ENCODE measurements around the gene TRIP13. TPM values are rescaled to one million over a fixed set of nuclear protein-coding genes. Genes with fewer than 3 reads are reported as not detected.
"Not testable (repeated sequence)": the region's sequence is repeated elsewhere in the genome, so short reads cannot be mapped to it uniquely, and the experiment has no call there.

Gene TRIP13
- total RNA-seq, 1 donor: 4.0 TPM

DNA sequence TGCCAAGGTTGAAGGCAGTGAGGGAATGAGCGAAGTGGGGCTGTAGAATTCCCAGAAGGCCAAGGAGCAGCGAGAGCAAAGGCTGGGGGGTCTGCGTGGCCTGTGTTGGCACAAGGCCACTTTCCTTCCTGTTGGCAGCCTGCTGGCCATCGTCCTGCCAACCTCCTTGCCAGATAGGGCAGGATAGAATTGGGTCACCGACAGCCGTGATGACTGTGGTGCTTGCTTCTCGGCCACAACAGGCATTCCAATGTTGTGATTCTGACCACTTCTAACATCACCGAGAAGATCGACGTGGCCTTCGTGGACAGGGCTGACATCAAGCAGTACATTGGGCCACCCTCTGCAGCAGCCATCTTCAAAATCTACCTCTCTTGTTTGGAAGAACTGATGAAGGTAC lies 18.9 kb downstream of the TRIP13 start:
- Histone ChIP-seq H3K27me3 (ENCODE audit: insufficient read depth, low read length) (no peaks in the 10 kb centered on the region), H3K36me3 (ENCODE audit: insufficient read depth, low read length) (peaks cover 19% of the 10 kb centered on the region), H4K20me1 (ENCODE audit: insufficient read depth, low read length) (no peaks in the 10 kb centered on the region), H3K79me2 (ENCODE audit: insufficient read depth, low read length) (no peaks in the 10 kb centered on the region), H3K27ac (ENCODE audit: low read depth, low read length) (peak overlapping the region; percentile 99), H3K4me1 (ENCODE audit: insufficient read depth, low read length) (peaks cover 11% of the 10 kb centered on the region), H2AFZ (ENCODE audit: low read length) (no peak overlapping the region), H3K4me2 (ENCODE audit: insufficient read depth, low read length) (peak overlapping the region; percentile 64), H3K4me3 (ENCODE audit: insufficient read depth, low read length) (no peak overlapping the region), H3K9me3 (ENCODE audit: low read depth, low read length) (no peaks in the 10 kb centered on the region)
- peak; percentile 95 for DNase-seq (ENCODE audit: insufficient read length, low spot score, missing footprints)
- TF ChIP-seq, protein P1, sequence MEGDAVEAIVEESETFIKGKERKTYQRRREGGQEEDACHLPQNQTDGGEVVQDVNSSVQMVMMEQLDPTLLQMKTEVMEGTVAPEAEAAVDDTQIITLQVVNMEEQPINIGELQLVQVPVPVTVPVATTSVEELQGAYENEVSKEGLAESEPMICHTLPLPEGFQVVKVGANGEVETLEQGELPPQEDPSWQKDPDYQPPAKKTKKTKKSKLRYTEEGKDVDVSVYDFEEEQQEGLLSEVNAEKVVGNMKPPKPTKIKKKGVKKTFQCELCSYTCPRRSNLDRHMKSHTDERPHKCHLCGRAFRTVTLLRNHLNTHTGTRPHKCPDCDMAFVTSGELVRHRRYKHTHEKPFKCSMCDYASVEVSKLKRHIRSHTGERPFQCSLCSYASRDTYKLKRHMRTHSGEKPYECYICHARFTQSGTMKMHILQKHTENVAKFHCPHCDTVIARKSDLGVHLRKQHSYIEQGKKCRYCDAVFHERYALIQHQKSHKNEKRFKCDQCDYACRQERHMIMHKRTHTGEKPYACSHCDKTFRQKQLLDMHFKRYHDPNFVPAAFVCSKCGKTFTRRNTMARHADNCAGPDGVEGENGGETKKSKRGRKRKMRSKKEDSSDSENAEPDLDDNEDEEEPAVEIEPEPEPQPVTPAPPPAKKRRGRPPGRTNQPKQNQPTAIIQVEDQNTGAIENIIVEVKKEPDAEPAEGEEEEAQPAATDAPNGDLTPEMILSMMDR (IDR thresholded peaks at IDR 0.05; ENCODE audit: extremely low read depth, low read depth, low read length): no peak

GRCh38 chr5:912280-913091 lies 19.8 kb downstream of the TRIP13 start:
- Histone ChIP-seq H3K9me3 (ENCODE audit: low read depth, low read length) (no peaks in the 10 kb centered on the region), H3K27me3 (ENCODE audit: insufficient read depth, low read length) (no peaks in the 10 kb centered on the region), H2AFZ (ENCODE audit: low read length) (no peak overlapping the region), H3K27ac (ENCODE audit: low read depth, low read length) (peak overlapping the region; percentile 99), H4K20me1 (ENCODE audit: insufficient read depth, low read length) (no peaks in the 10 kb centered on the region), H3K4me3 (ENCODE audit: insufficient read depth, low read length) (peak overlapping the region; percentile 35), H3K4me1 (ENCODE audit: insufficient read depth, low read length) (peaks cover 11% of the 10 kb centered on the region), H3K79me2 (ENCODE audit: insufficient read depth, low read length) (no peaks in the 10 kb centered on the region), H3K36me3 (ENCODE audit: insufficient read depth, low read length) (peaks cover 25% of the 10 kb centered on the region), H3K4me2 (ENCODE audit: insufficient read depth, low read length) (peak overlapping the region; percentile 64)
- DNase-seq (ENCODE audit: insufficient read length, low spot score, missing footprints): peak; percentile 98
- TF ChIP-seq, protein P1 (IDR thresholded peaks at IDR 0.05; ENCODE audit: extremely low read depth, low read depth, low read length): peak; percentile 56

- H3K27me3 ChIP-seq (ENCODE audit: insufficient read depth, low read length): no peaks in the 10 kb centered on the region
Measured at GRCh38 chr5:914174-914573, 21.5 kb downstream of the TRIP13 start.

DNA sequence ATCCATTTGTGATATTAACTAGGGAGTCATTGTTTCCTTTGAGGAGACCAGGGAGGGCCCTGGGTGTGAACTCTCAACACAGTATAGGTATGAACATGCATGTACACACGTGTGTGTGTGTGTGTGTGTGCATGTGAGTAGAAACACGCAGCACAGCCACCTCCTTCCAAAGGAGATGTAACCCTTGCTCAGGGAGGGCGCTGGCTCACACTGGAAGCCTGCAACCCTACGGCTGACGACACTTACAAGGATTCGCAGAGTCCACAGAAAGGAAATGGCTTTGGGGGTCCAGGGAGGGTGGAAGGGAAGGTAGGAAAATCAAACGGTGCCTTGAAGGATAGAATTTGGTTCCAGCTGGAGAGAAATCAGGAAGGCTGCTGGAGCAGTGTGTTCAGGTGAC lies 21.9 kb downstream of the TRIP13 start:
- Histone ChIP-seq H3K27ac (ENCODE audit: low read depth, low read length) (no peak overlapping the region), H3K79me2 (ENCODE audit: insufficient read depth, low read length) (no peaks in the 10 kb centered on the region), H3K4me1 (ENCODE audit: insufficient read depth, low read length) (peaks cover 11% of the 10 kb centered on the region), H3K27me3 (ENCODE audit: insufficient read depth, low read length) (no peaks in the 10 kb centered on the region), H2AFZ (ENCODE audit: low read length) (no peak overlapping the region), H3K9me3 (ENCODE audit: low read depth, low read length) (no peaks in the 10 kb centered on the region), H3K4me2 (ENCODE audit: insufficient read depth, low read length) (no peak overlapping the region), H3K36me3 (ENCODE audit: insufficient read depth, low read length) (peaks cover 21% of the 10 kb centered on the region), H4K20me1 (ENCODE audit: insufficient read depth, low read length) (no peaks in the 10 kb centered on the region), H3K4me3 (ENCODE audit: insufficient read depth, low read length) (no peak overlapping the region)
- DNase-seq (ENCODE audit: insufficient read length, low spot score, missing footprints): no peak
- TF ChIP-seq, protein P1 (IDR thresholded peaks at IDR 0.05; ENCODE audit: extremely low read depth, low read depth, low read length): no peak

More at GRCh38 chr5:914174-914573, 21.5 kb downstream of the TRIP13 start:
- TF ChIP-seq, protein P1 (IDR thresholded peaks at IDR 0.05; ENCODE audit: extremely low read depth, low read depth, low read length): no peak
- no peak for DNase-seq (ENCODE audit: insufficient read length, low spot score, missing footprints)
- Histone ChIP-seq H3K4me2 (ENCODE audit: insufficient read depth, low read length) (no peak overlapping the region), H4K20me1 (ENCODE audit: insufficient read depth, low read length) (no peaks in the 10 kb centered on the region), H3K79me2 (ENCODE audit: insufficient read depth, low read length) (no peaks in the 10 kb centered on the region), H3K36me3 (ENCODE audit: insufficient read depth, low read length) (peaks cover 21% of the 10 kb centered on the region), H3K4me1 (ENCODE audit: insufficient read depth, low read length) (peaks cover 11% of the 10 kb centered on the region), H2AFZ (ENCODE audit: low read length) (no peak overlapping the region), H3K27ac (ENCODE audit: low read depth, low read length) (peak overlapping the region; percentile 99), H3K4me3 (ENCODE audit: insufficient read depth, low read length) (no peak overlapping the region), H3K9me3 (ENCODE audit: low read depth, low read length) (no peaks in the 10 kb centered on the region)

DNA sequence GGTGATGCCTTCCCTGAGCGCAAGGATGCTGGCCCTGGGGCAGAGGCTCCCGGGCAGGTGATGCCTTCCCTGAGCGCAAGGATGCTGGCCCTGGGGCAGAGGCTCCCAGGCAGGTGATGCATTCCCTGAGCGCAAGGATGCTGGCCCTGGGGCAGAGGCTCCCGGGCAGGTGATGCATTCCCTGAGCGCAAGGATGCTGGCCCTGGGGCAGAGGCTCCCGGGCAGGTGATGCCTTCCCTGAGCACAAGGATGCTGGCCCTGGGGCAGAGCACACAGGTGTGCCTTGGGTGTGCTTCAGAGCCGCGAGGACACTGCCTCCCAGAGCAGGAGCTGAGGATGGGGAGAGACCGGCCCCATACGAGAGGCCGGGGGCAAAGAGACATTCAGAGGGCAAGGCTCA lies 22.7 kb downstream of the TRIP13 start:
- not testable (repeated sequence) for H2AFZ ChIP-seq (ENCODE audit: low read length); DNase-seq (ENCODE audit: insufficient read length, low spot score, missing footprints); H3K9me3 ChIP-seq (ENCODE audit: low read depth, low read length); H3K79me2 ChIP-seq (ENCODE audit: insufficient read depth, low read length); H4K20me1 ChIP-seq (ENCODE audit: insufficient read depth, low read length); H3K27ac ChIP-seq (ENCODE audit: low read depth, low read length); H3K4me2 ChIP-seq (ENCODE audit: insufficient read depth, low read length); H3K4me3 ChIP-seq (ENCODE audit: insufficient read depth, low read length); H3K27me3 ChIP-seq (ENCODE audit: insufficient read depth, low read length)
- H3K36me3 ChIP-seq (ENCODE audit: insufficient read depth, low read length): peaks cover 21% of the 10 kb centered on the region
- peaks cover 11% of the 10 kb centered on the region for H3K4me1 ChIP-seq (ENCODE audit: insufficient read depth, low read length)

All from osteoblast (primary cell).